Subcutaneous abdominal adipose tissue (tissue), 5 donors: Measurements from ENCODE around the gene AGAP3.

ENCODE experiments used
- H3K27ac ChIP-seq: one replicate; pipeline ENCODE4 v1.7.0; 2013; ENCODE audit warnings: low read depth, mild to moderate bottlenecking, inconsistent platforms, low read length, moderate library complexity
- H3K27me3 ChIP-seq, 5 donors: one replicate each; pipeline ENCODE4 v1.7.0; 2013; ENCODE audit warnings: low read length in 5 of 5, inconsistent platforms in 1 of 5; ENCODE audit not compliant: control insufficient read depth in 5 of 5, insufficient read depth in 4 of 5
- H3K36me3 ChIP-seq, 5 donors: one replicate each; pipeline ENCODE4 v1.7.0; 2013; ENCODE audit warnings: low read length in 5 of 5; ENCODE audit not compliant: control insufficient read depth in 5 of 5, insufficient read depth in 5 of 5
- H3K4me1 ChIP-seq, 5 donors: one replicate each; pipeline ENCODE4 v1.7.0; 2013; ENCODE audit warnings: low read length in 5 of 5, mild to moderate bottlenecking in 3 of 5, moderate library complexity in 1 of 5; ENCODE audit not compliant: control insufficient read depth in 5 of 5, insufficient read depth in 5 of 5
- H3K4me3 ChIP-seq, 5 donors: one replicate each; pipeline ENCODE4 v1.7.0; 2013; ENCODE audit warnings: low read length in 5 of 5, low read depth in 1 of 5
- H3K9ac ChIP-seq, 5 donors: one replicate each; pipeline ENCODE4 v1.7.0; 2013; ENCODE audit warnings: low read length in 5 of 5, mild to moderate bottlenecking in 4 of 5, moderate library complexity in 3 of 5
- H3K9me3 ChIP-seq, 5 donors: one replicate each; pipeline ENCODE4 v1.7.0; 2013; ENCODE audit warnings: low read length in 5 of 5; ENCODE audit not compliant: control insufficient read depth in 5 of 5
- donor health status: healthy.
- donor health status: healthy.
- donor health status: healthy.
- donor health status: healthy.
- donor health status: healthy.

AGAP3 gene

DNA sequence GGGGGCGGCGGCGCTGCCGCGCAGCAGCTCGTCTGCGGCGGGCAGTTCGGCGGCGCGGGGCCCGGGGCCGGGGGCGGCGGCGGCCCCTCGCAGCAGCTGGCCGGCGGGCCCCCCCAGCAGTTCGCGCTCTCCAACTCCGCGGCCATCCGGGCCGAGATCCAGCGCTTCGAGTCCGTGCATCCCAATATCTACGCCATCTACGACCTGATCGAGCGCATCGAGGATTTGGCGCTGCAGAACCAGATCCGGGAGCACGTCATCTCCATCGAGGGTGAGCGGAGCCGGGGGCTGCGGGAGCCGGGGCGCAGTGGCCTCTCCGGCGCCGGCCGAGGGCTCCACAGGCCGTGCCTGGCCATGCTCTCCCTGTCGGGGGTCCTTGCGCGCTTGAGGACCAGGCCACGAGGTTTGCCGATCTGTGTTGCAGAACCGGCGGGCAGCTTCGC is 548 bp downstream of the AGAP3 start:
- H3K27ac ChIP-seq, result peak overlapping the region; percentile 99
- peaks cover 0 to 1% (median 0%) of the 10 kb centered on the region in 5 donors for H3K36me3 ChIP-seq
- H3K4me3 ChIP-seq, result peak overlapping the region; percentile 48 to 91 (median 77)
- peak overlapping the region; percentile 38 to 93 (median 77) for H3K9ac ChIP-seq
- H3K9me3 ChIP-seq, result no peaks in the 10 kb centered on the region
- peaks cover 20 to 78% (median 73%) of the 10 kb centered on the region in 5 donors for H3K4me1 ChIP-seq
- H3K27me3 ChIP-seq, result no peaks in the 10 kb centered on the region

GRCh38 chr7:151087245-151088018 is 1.2 kb downstream of the AGAP3 start:
- Histone ChIP-seq H3K4me3 (peak overlapping the region; percentile 61 to 91 (median 77)), H3K9me3 (no peaks in the 10 kb centered on the region), H3K27me3 (no peaks in the 10 kb centered on the region), H3K36me3 (peaks cover 0 to 7% (median 0%) of the 10 kb centered on the region in 5 donors), H3K9ac (peak overlapping the region; percentile 74 to 95 (median 93)), H3K4me1 (peaks cover 20 to 78% (median 73%) of the 10 kb centered on the region in 5 donors), H3K27ac (peak overlapping the region; percentile 99)

DNA sequence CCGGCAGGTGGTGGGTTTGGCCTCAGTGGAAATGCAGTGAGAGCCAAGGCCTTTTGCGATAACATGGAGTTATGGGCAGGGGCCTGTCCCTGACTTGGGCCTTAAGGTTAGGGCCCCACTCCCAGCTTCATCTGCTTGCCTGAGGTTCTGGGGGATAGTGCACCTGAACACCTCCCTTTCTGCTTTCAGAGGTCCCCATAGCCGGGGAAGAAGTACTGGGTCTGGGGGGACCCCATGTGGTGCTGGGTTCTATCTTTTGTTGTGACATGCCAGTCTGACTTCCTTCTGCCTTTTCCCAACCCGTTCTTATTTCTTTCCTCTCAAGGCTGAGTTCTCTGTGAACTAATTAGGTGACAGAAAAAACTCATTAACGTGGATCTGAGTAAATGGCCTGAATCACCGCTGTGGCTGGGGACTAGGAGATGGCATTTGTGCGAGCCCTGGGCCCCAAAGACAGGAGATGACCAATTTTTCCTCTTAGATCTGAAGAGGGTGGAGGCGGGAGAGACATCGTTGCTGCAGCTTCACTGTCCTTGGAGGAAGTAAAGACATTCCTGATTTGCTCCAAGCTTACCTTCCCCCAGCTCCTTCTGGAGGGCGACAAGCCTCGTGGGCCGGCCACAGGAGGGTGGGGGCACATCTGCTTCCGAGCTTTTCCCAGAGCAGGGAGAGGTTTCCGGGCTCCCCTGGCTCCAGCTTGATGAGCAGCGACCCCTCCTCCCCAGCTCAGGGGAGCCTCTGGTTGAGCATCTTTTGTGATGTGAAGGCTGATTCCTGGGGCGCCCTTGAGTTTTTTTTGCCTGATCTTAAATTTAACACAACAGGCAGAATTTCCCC is 2.0 kb downstream of the AGAP3 start:
- H3K4me3 ChIP-seq, result peak overlapping the region; percentile 61 to 91 (median 77)
- H3K27ac ChIP-seq, result peak overlapping the region; percentile 99
- H3K4me1 ChIP-seq, result peaks cover 25 to 82% (median 77%) of the 10 kb centered on the region in 5 donors
- peak overlapping the region; percentile 74 to 95 (median 93) for H3K9ac ChIP-seq
- H3K36me3 ChIP-seq, result peaks cover 0 to 7% (median 0%) of the 10 kb centered on the region in 5 donors
- H3K27me3 ChIP-seq, result no peaks in the 10 kb centered on the region
- H3K9me3 ChIP-seq, result no peaks in the 10 kb centered on the region

GRCh38 chr7:151088856-151089699 is 2.8 kb downstream of the AGAP3 start:
- Histone ChIP-seq H3K27ac (peak overlapping the region; percentile 99), H3K27me3 (no peaks in the 10 kb centered on the region), H3K4me1 (peaks cover 25 to 83% (median 76%) of the 10 kb centered on the region in 5 donors), H3K9ac (peak overlapping the region; percentile 74 to 95 (median 93)), H3K36me3 (peaks cover 0 to 7% (median 0%) of the 10 kb centered on the region in 5 donors), H3K9me3 (no peaks in the 10 kb centered on the region), H3K4me3 (peak overlapping the region; percentile 54 to 91 (median 77))

DNA sequence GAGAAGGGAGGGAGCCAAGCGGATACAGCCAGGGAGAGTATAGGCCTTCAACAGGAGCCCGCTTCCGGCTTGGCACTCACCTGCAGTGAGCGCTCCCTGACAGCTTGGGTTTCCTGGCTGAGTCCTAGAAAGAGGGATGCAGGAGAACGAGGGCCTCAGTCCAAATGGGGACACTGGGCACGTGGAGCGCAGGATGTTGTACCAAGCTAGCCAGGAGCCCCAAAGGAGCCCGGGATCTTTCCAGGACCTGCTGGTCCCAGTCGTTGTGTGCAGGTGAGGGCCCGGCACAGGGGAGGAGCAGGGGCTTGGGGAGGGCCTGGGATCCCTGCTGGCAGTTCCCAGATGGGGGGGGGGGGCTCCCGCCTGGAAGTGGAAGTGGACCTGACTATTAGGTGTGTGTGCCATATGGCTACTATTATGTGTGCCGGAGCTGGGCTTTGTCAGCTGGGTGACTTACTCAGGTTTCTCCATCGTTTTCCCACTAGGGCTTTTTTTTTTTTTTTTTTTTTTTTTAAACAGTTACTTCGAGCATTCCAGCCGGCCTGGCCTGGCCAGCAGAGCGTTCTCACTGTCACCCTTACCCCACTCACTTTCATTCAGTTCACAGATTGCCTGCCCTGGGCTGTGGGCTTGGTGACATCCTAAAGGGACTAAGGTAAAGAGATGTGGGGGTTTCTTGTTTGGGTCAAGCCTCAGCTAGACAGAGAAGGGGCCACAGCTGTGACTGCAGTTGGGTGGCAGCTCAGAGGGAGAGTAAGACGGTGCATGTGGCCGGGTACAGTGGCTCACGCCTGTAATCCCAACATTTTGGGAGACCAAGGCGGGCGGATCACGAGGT is 3.8 kb downstream of the AGAP3 start:
- no peaks in the 10 kb centered on the region for H3K9me3 ChIP-seq
- H3K4me1 ChIP-seq, result peaks cover 25 to 90% (median 85%) of the 10 kb centered on the region in 5 donors
- peak overlapping the region; percentile 99 for H3K27ac ChIP-seq
- H3K27me3 ChIP-seq, result no peaks in the 10 kb centered on the region
- peaks cover 0 to 7% (median 0%) of the 10 kb centered on the region in 5 donors for H3K36me3 ChIP-seq
- H3K4me3 ChIP-seq, result peak overlapping the region; percentile 54 to 91 (median 77)
- H3K9ac ChIP-seq, result peak overlapping the region; percentile 74 to 95 (median 93)

DNA sequence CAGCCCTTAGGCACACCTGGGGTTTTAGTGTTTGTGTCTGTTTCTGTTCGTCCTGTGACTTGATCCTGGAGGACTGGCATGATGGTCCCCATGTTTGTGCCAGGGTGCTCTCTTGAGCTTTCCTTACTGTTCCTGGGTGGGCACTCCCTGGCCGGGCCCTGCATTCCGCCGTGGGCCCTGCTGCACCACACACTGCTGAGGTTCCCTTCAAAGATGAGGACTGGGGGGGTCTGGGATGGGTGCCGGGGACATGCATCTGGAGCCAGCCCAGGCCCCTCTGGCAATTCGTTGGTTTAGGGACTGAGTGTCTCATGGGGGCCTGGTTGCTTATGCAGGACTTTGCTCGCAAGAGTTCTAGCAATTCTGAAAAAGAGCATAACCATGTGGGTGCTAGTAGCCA is 4.7 kb downstream of the AGAP3 start:
- Histone ChIP-seq H3K4me1 (peaks cover 27 to 85% (median 80%) of the 10 kb centered on the region in 5 donors), H3K27me3 (no peaks in the 10 kb centered on the region), H3K9ac (no peak overlapping the region), H3K9me3 (no peaks in the 10 kb centered on the region), H3K4me3 (no peak overlapping the region), H3K27ac (peak overlapping the region; percentile 99), H3K36me3 (peaks cover 0 to 7% (median 0%) of the 10 kb centered on the region in 5 donors)

DNA sequence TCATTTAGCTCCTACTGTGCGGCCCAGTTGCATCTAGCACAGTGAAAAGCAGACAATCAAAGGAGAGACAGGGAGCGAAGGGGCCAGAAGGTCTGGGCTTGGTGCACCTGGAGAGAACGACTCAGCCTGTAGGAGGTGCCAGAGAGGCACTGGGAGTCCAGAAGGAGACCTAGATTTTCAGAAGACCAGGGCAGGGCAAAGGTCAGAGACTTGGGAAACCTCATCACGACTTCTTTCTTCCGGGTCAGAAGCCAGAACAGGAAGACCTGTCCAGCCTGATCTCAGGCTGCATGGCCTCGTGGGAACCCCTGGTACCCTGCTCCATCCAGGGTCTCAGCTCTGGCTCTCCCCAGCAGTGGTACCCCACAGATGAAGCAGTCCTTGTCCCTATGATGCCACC is 5.2 kb downstream of the AGAP3 start:
- peaks cover 0 to 7% (median 0%) of the 10 kb centered on the region in 5 donors for H3K36me3 ChIP-seq
- peaks cover 27 to 85% (median 80%) of the 10 kb centered on the region in 5 donors for H3K4me1 ChIP-seq
- H3K27me3 ChIP-seq, result no peaks in the 10 kb centered on the region
- no peaks in the 10 kb centered on the region for H3K9me3 ChIP-seq
- H3K27ac ChIP-seq, result peak overlapping the region; percentile 99
- H3K9ac ChIP-seq, result no peak overlapping the region
- H3K4me3 ChIP-seq, result no peak overlapping the region

DNA sequence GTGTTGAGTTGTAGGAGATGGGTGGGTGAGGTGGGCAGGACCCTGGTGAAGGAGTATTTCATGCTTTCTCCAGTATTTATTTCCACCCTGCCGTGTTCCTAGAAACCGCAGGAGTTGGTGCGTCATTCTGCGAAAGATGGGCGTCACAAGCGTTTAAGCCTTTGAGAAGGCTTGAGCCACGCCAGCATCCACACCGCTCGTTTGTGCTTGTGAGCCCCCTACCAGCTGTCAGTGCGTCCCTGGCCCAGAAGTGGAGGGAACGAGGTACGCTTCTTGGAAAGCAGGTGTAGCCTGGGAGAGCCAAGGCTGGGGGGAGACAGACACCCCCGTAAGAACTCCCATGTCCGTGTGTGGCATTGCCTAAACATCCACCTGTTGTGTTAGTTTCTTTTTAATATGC is 5.7 kb downstream of the AGAP3 start:
- Histone ChIP-seq H3K4me1 (peaks cover 27 to 83% (median 77%) of the 10 kb centered on the region in 5 donors), H3K27me3 (no peaks in the 10 kb centered on the region), H3K36me3 (peaks cover 0 to 7% (median 0%) of the 10 kb centered on the region in 5 donors), H3K4me3 (no peak overlapping the region), H3K9ac (no peak overlapping the region), H3K27ac (peak overlapping the region; percentile 99), H3K9me3 (no peaks in the 10 kb centered on the region)

DNA sequence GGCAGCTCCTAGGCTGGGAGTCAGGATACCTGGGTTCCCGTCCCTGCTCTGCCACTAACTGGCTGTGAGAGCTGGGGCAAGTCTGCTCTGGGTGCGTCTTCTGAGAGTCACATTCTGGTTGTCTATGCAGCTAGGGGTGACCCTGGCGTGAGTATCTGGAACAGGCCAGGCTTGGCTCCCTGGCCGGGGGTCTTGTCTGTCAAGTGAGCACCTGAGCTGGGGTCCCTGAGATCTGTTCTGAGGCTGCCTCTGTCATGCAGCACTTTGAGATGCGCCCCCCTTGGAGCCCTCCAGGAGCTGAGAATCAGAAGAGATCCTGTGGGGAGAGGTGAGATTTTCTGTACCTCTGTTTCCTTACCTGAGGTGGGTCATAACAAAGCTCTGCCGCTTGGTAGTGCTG is 7.5 kb downstream of the AGAP3 start:
- H3K9ac ChIP-seq, result peak overlapping the region in 1 of 5 donors; percentile 28
- H3K4me3 ChIP-seq, result no peak overlapping the region
- no peaks in the 10 kb centered on the region for H3K9me3 ChIP-seq

More for the DNA sequence above, 7.5 kb downstream of the AGAP3 start:
- H3K27ac ChIP-seq, result peak overlapping the region; percentile 21
- peaks cover 0 to 7% (median 0%) of the 10 kb centered on the region in 5 donors for H3K36me3 ChIP-seq
- peaks cover 23 to 67% (median 62%) of the 10 kb centered on the region in 5 donors for H3K4me1 ChIP-seq
- no peaks in the 10 kb centered on the region for H3K27me3 ChIP-seq
